CD14-positive monocyte (primary cell): Measurements from ENCODE around the gene GABRG3. TPM values are rescaled to one million over a fixed set of nuclear protein-coding genes. Genes with fewer than 3 reads are reported as not detected.

Experiments used
- DNase-seq, 3 donors: peaks; one replicate each; pipeline ENCODE4 v3.0.0-alpha.2; 2011 to 2022
- H2AFZ ChIP-seq: 2 replicates; pipeline ENCODE4 v1.6.0; 2012; ENCODE audit warnings: mild to moderate bottlenecking, low read depth, low read length, inconsistent platforms; ENCODE audit not compliant: insufficient read depth, poor library complexity, severe bottlenecking
- H3K27ac ChIP-seq, 2 donors: 1 replicate in 1 of 2; 2 replicates in 1 of 2; pipeline ENCODE4 v1.5.1; 2012 to 2013; ENCODE audit warnings: low read length in 2 of 2, control low read depth in 1 of 2, inconsistent platforms in 1 of 2, low read depth in 1 of 2, mild to moderate bottlenecking in 1 of 2
- H3K27me3 ChIP-seq, 2 donors: one replicate each; pipeline versions ENCODE4 v1.6.0 to v1.6.1; 2011 to 2013; ENCODE audit warnings: low read length in 2 of 2; ENCODE audit not compliant: control insufficient read depth in 2 of 2, insufficient read depth in 2 of 2
- H3K36me3 ChIP-seq, 2 donors: replicated peaks in 1 of 2; 1 replicate in 1 of 2; 2 replicates in 1 of 2; pipeline versions ENCODE4 v1.5.1 to v1.6.1; 2012 to 2013; ENCODE audit warnings: low read length in 2 of 2, control low read depth in 1 of 2, inconsistent platforms in 1 of 2, mild to moderate bottlenecking in 1 of 2; ENCODE audit not compliant: insufficient read depth in 2 of 2, control insufficient read depth in 1 of 2
- H3K4me1 ChIP-seq, 2 donors: 1 replicate in 1 of 2; 2 replicates in 1 of 2; pipeline versions ENCODE4 v1.5.1 to v1.6.1; 2012 to 2013; ENCODE audit warnings: low read length in 2 of 2, control low read depth in 1 of 2, inconsistent platforms in 1 of 2, mild to moderate bottlenecking in 1 of 2, moderate library complexity in 1 of 2; ENCODE audit not compliant: insufficient read depth in 2 of 2, control insufficient read depth in 1 of 2
- H3K4me2 ChIP-seq: replicated peaks from 2 replicates; pipeline ENCODE3; 2012; ENCODE audit warnings: low read length, moderate library complexity, mild to moderate bottlenecking; ENCODE audit not compliant: poor library complexity, severe bottlenecking; ENCODE audit errors: extremely low read depth
- H3K4me3 ChIP-seq, 3 experiments: fragments of 200-600 bp in 1 of 3; sonication (generic) in 1 of 3; replicated peaks in 1 of 3; 1 replicate in 2 of 3; 2 replicates in 1 of 3; pipeline ENCODE4 v1.5.1; 2011 to 2013; ENCODE audit warnings: low read length in 3 of 3, mild to moderate bottlenecking in 3 of 3, control low read depth in 2 of 3, low read depth in 2 of 3, inconsistent platforms in 1 of 3, moderate library complexity in 1 of 3
- H3K79me2 ChIP-seq: 2 replicates; pipeline ENCODE4 v1.6.0; 2012; ENCODE audit warnings: mild to moderate bottlenecking, control low read depth, inconsistent platforms, low read length, moderate library complexity; ENCODE audit not compliant: insufficient read depth
- H3K9ac ChIP-seq: 2 replicates; pipeline ENCODE4 v1.6.0; 2017; ENCODE audit warnings: low read length, mild to moderate bottlenecking; ENCODE audit not compliant: insufficient read depth, poor library complexity, severe bottlenecking
- H3K9me3 ChIP-seq, 2 donors: replicated peaks in 1 of 2; 1 replicate in 1 of 2; 2 replicates in 1 of 2; pipeline versions ENCODE4 v1.5.1 to v1.6.1; 2012 to 2013; ENCODE audit warnings: low read length in 2 of 2, control low read depth in 1 of 2; ENCODE audit not compliant: control insufficient read depth in 1 of 2, insufficient read depth in 1 of 2
- H4K20me1 ChIP-seq: 2 replicates; pipeline ENCODE4 v1.6.0; 2012; ENCODE audit warnings: mild to moderate bottlenecking, low read length, control low read depth, moderate library complexity; ENCODE audit not compliant: insufficient read depth
- H3K27ac Mint-ChIP-seq, 7 donors: one replicate each; pipeline ENCODE4 v1.8.0; 2020; ENCODE audit warnings: mild to moderate bottlenecking in 7 of 7, mixed read lengths in 7 of 7, moderate library complexity in 6 of 7, inconsistent platforms in 2 of 7
- H3K27me3 Mint-ChIP-seq, 3 donors: one replicate each; pipeline ENCODE4 v1.8.0; 2021 to 2022; ENCODE audit warnings: low read depth in 3 of 3, mild to moderate bottlenecking in 3 of 3, mixed read lengths in 3 of 3, moderate library complexity in 3 of 3, inconsistent platforms in 1 of 3
- H3K36me3 Mint-ChIP-seq, 2 donors: one replicate each; pipeline ENCODE4 v1.8.0; 2020; ENCODE audit warnings: mixed read lengths in 2 of 2, inconsistent platforms in 1 of 2, mild to moderate bottlenecking in 1 of 2
- H3K4me1 Mint-ChIP-seq: one replicate; pipeline ENCODE4 v1.8.0; 2020; ENCODE audit warnings: mild to moderate bottlenecking, mixed read lengths
- H3K4me3 Mint-ChIP-seq, 2 donors: one replicate each; pipeline ENCODE4 v1.8.0; 2020; ENCODE audit warnings: mild to moderate bottlenecking in 2 of 2, mixed read lengths in 2 of 2, moderate library complexity in 1 of 2
- H3K9me3 Mint-ChIP-seq, 7 donors: one replicate each; pipeline ENCODE4 v1.8.0; 2020 to 2022; ENCODE audit warnings: mixed read lengths in 7 of 7, mild to moderate bottlenecking in 6 of 7, moderate library complexity in 6 of 7, inconsistent platforms in 2 of 7
- WGBS: methylation state at CpG from one replicate; pipeline ENCODE4 v1.1.5; 2013; ENCODE audit warnings: missing lambda C conversion rate; ENCODE audit not compliant: insufficient coverage; 5-methylcytosine and 5-hydroxymethylcytosine counted together
- intact Hi-C, 2 donors: fragments of 100-400 bp; cut with micrococcal nuclease; formaldehyde crosslinking; loops; one replicate each; pipeline versions ENCODE4 v1.15.0 to v1.15.1; 2023
- polyA plus RNA-seq, 3 donors: library from polyadenylated mRNA; depleted of rRNA in 1 of 3; unstranded in 2 of 3; stranded (reverse) in 1 of 3; fragments of 300-500 nt in 2 of 3; fragments of >200 nt in 1 of 3; fragmentation: Illumina TruSeq in 2 of 3; gene quantifications; 1 replicate in 2 of 3; 2 replicates in 1 of 3; pipeline ENCODE4 v1.2.3, GENCODE V29; 2012 to 2021
- TF ChIP-seq, protein P1 (sequence below): fragments of 200-600 bp; IDR thresholded peaks from one replicate; pipeline ENCODE4 v1.8.0; 2022; ENCODE audit warnings: antibody characterized with exemption, mild to moderate bottlenecking

GABRG3 gene
- polyA plus RNA-seq, 3 donors = not detected

DNA sequence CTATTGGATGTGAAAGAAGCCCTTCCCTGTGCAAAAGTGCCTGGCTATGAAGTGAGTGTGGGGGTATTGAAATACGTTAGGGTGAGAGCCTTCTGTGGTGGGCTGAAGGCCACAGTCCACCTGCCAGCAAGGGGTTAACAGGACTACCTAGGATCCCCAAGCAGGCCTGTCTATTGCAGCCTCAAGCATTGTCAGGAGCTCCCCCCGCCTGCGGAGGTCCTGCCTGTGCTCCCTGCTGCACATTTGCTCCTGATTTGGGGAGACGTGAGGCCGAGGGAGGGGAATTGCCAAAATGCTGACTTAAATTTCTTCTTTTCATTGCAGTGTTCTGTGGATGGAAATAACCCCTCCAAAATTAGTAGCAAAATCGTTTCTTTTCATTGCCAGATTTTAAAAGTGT, 56.2 kb downstream of the GABRG3 start:
- no peak for DNase-seq

DNA sequence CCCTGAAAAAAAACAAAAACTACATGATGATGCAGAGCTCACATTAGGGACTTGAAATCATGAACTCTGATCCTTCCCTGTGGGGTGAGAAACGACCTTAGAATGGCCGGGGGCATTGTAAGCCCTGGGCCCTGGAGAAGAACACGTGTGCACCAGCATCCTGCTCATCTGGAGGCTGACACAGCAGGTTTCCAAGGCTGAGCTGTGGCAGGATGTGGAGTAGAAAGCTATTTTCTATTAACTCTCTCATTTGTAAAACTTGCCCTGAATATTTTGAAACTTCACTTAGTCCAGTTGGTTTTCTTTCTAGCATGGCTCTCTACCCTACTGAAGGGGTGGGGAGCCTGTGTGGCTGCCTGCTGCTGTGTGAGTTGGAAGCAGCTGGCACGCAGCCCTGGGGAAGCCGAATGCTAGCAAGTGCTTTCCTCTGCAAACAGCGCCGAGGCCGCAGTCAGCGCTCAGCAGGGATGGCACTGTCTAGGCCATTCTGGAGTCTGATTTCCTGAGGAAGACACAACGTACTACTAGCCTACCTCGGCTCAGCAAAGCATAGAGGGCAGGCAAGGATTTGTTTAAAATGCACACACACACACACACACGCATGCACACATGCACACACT, 58.0 kb downstream of the GABRG3 start:
- Histone ChIP-seq H4K20me1 (no peaks in the 10 kb centered on the region), H3K9ac (no peak overlapping the region), H3K4me2 (no peak overlapping the region), H2AFZ (no peak overlapping the region), H3K36me3 (no peaks in the 10 kb centered on the region), H3K9me3 (no peaks in the 10 kb centered on the region), H3K79me2 (no peaks in the 10 kb centered on the region), H3K4me3 (no peak overlapping the region), H3K27ac (no peak overlapping the region), H3K27me3 (no peaks in the 10 kb centered on the region), H3K4me1 (no peaks in the 10 kb centered on the region)
- no peaks in the 10 kb centered on the region for H3K36me3 Mint-ChIP-seq
- H3K27me3 Mint-ChIP-seq = peaks cover 0 to 4% (median 3%) of the 10 kb centered on the region in 3 donors
- H3K4me1 Mint-ChIP-seq = no peaks in the 10 kb centered on the region
- no peak overlapping the region for H3K27ac Mint-ChIP-seq
- intact Hi-C loops = no loop called here
- WGBS = 81% methylated on average over 9 of the region's 12 CpGs
- TF ChIP-seq, protein P1, sequence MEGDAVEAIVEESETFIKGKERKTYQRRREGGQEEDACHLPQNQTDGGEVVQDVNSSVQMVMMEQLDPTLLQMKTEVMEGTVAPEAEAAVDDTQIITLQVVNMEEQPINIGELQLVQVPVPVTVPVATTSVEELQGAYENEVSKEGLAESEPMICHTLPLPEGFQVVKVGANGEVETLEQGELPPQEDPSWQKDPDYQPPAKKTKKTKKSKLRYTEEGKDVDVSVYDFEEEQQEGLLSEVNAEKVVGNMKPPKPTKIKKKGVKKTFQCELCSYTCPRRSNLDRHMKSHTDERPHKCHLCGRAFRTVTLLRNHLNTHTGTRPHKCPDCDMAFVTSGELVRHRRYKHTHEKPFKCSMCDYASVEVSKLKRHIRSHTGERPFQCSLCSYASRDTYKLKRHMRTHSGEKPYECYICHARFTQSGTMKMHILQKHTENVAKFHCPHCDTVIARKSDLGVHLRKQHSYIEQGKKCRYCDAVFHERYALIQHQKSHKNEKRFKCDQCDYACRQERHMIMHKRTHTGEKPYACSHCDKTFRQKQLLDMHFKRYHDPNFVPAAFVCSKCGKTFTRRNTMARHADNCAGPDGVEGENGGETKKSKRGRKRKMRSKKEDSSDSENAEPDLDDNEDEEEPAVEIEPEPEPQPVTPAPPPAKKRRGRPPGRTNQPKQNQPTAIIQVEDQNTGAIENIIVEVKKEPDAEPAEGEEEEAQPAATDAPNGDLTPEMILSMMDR = no peak
- H3K9me3 Mint-ChIP-seq = no peaks in the 10 kb centered on the region
- H3K4me3 Mint-ChIP-seq = no peak overlapping the region
- no peak for DNase-seq

More for the DNA sequence above, 56.2 kb downstream of the GABRG3 start:
- H3K27ac Mint-ChIP-seq = no peak overlapping the region
- Histone ChIP-seq H3K79me2 (no peaks in the 10 kb centered on the region), H2AFZ (no peak overlapping the region), H3K4me3 (no peak overlapping the region), H3K4me1 (no peaks in the 10 kb centered on the region), H3K27ac (no peak overlapping the region), H3K9ac (no peak overlapping the region), H3K27me3 (no peaks in the 10 kb centered on the region), H3K36me3 (no peaks in the 10 kb centered on the region), H3K4me2 (no peak overlapping the region), H4K20me1 (no peaks in the 10 kb centered on the region), H3K9me3 (no peaks in the 10 kb centered on the region)
- WGBS = 57% methylated on average over 1 of the region's 6 CpGs
- no peaks in the 10 kb centered on the region for H3K36me3 Mint-ChIP-seq
- no peak overlapping the region for H3K4me3 Mint-ChIP-seq
- H3K27me3 Mint-ChIP-seq = peaks cover 0 to 6% (median 3%) of the 10 kb centered on the region in 3 donors
- H3K4me1 Mint-ChIP-seq = no peaks in the 10 kb centered on the region
- H3K9me3 Mint-ChIP-seq = no peaks in the 10 kb centered on the region
- intact Hi-C loops = no loop called here
- TF ChIP-seq, protein P1 = no peak
